Body of pancreas (tissue), 4 donors: Measurements from ENCODE around the gene ALPI. TPM values are rescaled to one million over a fixed set of nuclear protein-coding genes. Genes with fewer than 3 reads are reported as not detected.
"Not testable (repeated sequence)": the region's sequence is repeated elsewhere in the genome, so short reads cannot be mapped to it uniquely, and the experiment has no call there.

Experiments used
- ATAC-seq: fragments of 150-250 bp; one replicate; pipeline ENCODE4 v1.9.1; 2016
- DNase-seq, 4 donors: peaks; one replicate each; pipeline ENCODE4 v3.0.0-alpha.2; 2019
- H3K27ac ChIP-seq, 4 donors: fragments of 200-600 bp; sonication (generic); 1 replicate in 3 of 4; 2 replicates in 1 of 4; pipeline versions ENCODE4 v1.5.1 to v1.6.1; 2016 to 2019; ENCODE audit warnings: mild to moderate bottlenecking in 1 of 4, mixed read lengths in 1 of 4, moderate library complexity in 1 of 4
- H3K27me3 ChIP-seq, 2 donors: fragments of 200-600 bp; sonication (generic); one replicate each; pipeline ENCODE4 v1.6.0; 2016; ENCODE audit warnings: mild to moderate bottlenecking in 1 of 2
- H3K36me3 ChIP-seq, 2 donors: fragments of 200-600 bp; sonication (generic); replicated peaks in 1 of 2; 2 replicates each; pipeline ENCODE4 v1.5.1; 2016; ENCODE audit warnings: low read depth in 2 of 2; ENCODE audit not compliant: insufficient read depth in 1 of 2
- H3K4me1 ChIP-seq: fragments of 200-600 bp; sonication (generic); one replicate; pipeline ENCODE4 v1.6.0; 2016
- H3K4me3 ChIP-seq, 2 donors: fragments of 200-600 bp; sonication (generic); 1 replicate in 1 of 2; 2 replicates in 1 of 2; pipeline ENCODE4 v1.5.1; 2016 to 2019
- H3K9me3 ChIP-seq, 3 donors: fragments of 200-600 bp; sonication (generic); 1 replicate in 2 of 3; 2 replicates in 1 of 3; pipeline ENCODE4 v1.5.1; 2016
- POLR2A ChIP-seq, 3 donors: fragments of 450-650 bp; IDR thresholded peaks; one replicate each; pipeline ENCODE4 v1.6.1; 2016; ENCODE audit warnings: antibody characterized with exemption in 3 of 3, mild to moderate bottlenecking in 2 of 3
- WGBS, 2 donors: methylation state at CpG; one replicate each; pipeline ENCODE4 v1.1.5; 2017; 5-methylcytosine and 5-hydroxymethylcytosine counted together
- intact Hi-C: fragments of 100-400 bp; cut with DNase I; formaldehyde crosslinking; loops from one replicate; pipeline ENCODE4 v1.15.1; 2023
- total RNA-seq, 2 donors: library from RNA; depleted of rRNA; stranded (reverse); fragments of >200 nt; gene quantifications; one replicate each; pipeline ENCODE4 v1.1.0, GENCODE V29; 2016
- TF ChIP-seq, protein P1 (sequence below), 7 experiments: fragments of 450-650 bp in 4 of 7; fragments of 200-600 bp in 3 of 7; sonication (generic) in 3 of 7; IDR thresholded peaks; one replicate each; pipeline ENCODE4 v1.5.1; 2016 to 2019; ENCODE audit warnings: antibody characterized with exemption in 7 of 7

ALPI gene
- total RNA-seq, 2 donors from 2014 or later: not detected

DNA sequence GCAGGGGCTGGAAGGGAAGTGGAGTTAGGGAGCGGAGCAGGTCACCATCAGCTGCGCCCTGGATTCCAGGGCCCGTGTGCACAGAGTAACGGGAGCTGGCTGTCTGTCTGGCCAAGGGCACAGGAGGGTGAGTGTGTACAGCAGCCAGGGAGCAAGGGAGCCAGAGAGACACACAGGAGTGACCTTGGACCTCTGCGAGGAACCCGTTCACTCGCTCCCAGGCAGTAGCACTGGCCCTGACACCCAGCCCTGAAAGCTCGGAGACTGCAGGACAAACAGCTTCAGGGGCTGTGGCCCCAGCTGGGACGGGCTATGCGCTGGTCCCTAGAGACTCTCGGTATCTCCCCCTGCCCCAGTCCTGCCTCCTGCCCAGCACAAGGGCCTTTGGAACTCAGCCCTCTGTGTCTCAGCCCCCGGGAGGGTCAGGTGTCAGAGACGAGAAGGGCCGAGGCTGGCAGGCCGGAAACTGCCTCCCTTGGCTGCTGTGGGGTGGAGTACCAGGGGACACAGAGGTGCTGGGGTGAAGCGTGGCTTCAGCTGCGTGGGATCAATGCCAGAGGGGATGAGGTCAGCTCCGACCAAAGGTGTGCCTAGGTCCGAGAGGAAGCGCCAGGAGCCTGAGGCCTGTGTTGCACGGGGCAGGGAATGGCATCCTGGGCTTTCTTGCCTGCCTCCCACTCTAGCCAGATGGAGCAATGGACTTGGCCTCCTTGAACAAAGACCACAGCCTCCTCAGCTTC, 12.1 kb upstream of the ALPI start:
- peaks cover 13% of the 10 kb centered on the region for H3K4me1 ChIP-seq
- intact Hi-C loops: loop anchor here (10.0 kb wide), 1 partner anchor 539 kb away; no protein-coding TSS in a partner anchor
- DNase-seq, H3K27me3 ChIP-seq, H3K36me3 ChIP-seq, H3K4me3 ChIP-seq, ATAC-seq, H3K27ac ChIP-seq, H3K9me3 ChIP-seq: not testable (repeated sequence)
- 49 to 51% methylated on average over 6 to 10 of the region's 21 CpGs for WGBS, 2 donors

DNA sequence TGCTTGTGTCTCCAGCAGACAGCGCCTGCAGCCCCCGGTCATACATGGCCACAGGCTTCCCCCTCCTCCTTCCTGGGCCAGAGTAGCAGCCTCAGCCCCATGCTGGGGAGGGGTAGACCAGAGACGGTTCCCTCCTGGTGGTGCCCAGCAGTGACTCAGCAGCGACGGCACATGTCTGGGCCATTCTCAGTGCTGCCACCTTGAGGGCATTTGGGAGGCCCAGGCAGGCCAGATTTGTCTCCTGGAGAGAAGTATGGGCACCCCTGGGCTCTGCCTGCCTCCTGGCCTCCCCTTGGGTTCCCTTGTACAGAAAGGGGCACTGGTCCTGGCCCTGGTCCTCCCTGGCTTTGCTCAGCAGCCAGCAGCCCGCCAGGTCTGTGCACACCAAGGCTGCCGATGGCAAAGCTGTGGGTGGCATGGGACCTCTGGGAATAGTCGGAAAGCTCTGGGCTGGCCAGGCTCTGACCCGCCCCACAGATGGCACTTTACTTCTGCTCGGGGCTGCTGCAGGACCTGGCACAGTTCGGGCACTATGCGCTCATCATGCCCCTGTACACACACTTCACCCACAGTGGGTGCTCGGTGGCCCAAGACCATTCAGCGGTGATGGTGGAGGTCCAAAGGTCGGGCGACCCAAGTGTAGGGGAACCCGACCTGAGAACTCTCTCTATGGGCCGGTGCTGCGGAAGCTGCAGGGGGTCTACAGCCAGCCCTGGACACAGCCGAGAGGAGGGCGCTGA, 11.4 kb upstream of the ALPI start:
- peak; percentile 56 to 62 (median 60) for DNase-seq
- Histone ChIP-seq H3K36me3 (no peaks in the 10 kb centered on the region), H3K4me1 (peaks cover 13% of the 10 kb centered on the region), H3K27me3 (no peaks in the 10 kb centered on the region), H3K27ac (no peak overlapping the region), H3K9me3 (no peaks in the 10 kb centered on the region), H3K4me3 (no peak overlapping the region)
- intact Hi-C loops: loop anchor here (5.0 to 10.0 kb wide), 2 partner anchors 78 to 540 kb away; partner anchors contain the start of gene PRSS56
- 62 to 72% methylated on average over 4 to 21 of the region's 21 CpGs for WGBS, 2 donors
- no peak for TF ChIP-seq POLR2A (IDR thresholded peaks at IDR 0.05)
- TF ChIP-seq, protein P1, sequence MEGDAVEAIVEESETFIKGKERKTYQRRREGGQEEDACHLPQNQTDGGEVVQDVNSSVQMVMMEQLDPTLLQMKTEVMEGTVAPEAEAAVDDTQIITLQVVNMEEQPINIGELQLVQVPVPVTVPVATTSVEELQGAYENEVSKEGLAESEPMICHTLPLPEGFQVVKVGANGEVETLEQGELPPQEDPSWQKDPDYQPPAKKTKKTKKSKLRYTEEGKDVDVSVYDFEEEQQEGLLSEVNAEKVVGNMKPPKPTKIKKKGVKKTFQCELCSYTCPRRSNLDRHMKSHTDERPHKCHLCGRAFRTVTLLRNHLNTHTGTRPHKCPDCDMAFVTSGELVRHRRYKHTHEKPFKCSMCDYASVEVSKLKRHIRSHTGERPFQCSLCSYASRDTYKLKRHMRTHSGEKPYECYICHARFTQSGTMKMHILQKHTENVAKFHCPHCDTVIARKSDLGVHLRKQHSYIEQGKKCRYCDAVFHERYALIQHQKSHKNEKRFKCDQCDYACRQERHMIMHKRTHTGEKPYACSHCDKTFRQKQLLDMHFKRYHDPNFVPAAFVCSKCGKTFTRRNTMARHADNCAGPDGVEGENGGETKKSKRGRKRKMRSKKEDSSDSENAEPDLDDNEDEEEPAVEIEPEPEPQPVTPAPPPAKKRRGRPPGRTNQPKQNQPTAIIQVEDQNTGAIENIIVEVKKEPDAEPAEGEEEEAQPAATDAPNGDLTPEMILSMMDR (IDR thresholded peaks at IDR 0.05): peak; percentile 22 to 48 (median 43)
- ATAC-seq: no peak

DNA sequence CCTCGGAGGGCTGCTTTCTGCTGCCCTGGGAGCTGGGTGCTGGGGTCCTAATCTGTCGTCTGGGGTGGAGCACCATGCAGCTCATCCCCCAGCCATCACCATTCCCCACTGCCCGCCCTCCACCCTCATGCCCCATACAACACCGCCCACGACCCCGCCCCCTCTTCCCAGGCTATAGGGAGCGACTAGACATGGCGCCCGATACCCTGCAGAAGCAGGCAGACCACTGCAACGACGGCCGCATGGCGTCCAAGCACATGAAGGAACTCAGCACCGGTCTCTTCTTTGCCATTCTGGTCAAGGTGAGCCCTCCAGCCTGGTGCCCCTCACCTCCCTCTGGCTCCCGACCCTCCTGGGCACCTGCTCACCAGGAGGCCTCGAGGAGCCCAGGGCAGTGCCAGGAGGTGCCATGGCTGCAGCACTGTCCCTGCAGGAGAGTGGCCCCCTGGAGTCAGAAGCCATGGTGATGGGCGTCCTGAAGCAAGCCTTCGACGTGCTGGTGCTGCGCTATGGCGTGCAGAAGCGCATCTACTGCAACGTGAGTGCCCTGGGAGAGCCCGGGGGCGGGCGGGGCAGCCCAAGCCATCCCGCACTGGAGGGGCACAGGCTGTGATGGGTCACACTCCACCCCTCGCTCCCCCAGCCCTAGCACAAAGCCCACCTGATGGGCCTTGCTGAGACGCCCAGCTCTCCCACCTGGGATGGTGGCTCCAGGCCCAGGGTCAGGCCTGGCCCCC, 10.6 kb upstream of the ALPI start:
- not testable (repeated sequence) for DNase-seq, H3K4me3 ChIP-seq, H3K27me3 ChIP-seq, H3K9me3 ChIP-seq, ATAC-seq, H3K36me3 ChIP-seq, H3K4me1 ChIP-seq, H3K27ac ChIP-seq
- intact Hi-C loops: loop anchor here (5.0 to 10.0 kb wide), 2 partner anchors 77 to 541 kb away; partner anchors contain the start of gene PRSS56
- WGBS, 2 donors: 64 to 74% methylated on average over 8 to 16 of the region's 29 CpGs

DNA sequence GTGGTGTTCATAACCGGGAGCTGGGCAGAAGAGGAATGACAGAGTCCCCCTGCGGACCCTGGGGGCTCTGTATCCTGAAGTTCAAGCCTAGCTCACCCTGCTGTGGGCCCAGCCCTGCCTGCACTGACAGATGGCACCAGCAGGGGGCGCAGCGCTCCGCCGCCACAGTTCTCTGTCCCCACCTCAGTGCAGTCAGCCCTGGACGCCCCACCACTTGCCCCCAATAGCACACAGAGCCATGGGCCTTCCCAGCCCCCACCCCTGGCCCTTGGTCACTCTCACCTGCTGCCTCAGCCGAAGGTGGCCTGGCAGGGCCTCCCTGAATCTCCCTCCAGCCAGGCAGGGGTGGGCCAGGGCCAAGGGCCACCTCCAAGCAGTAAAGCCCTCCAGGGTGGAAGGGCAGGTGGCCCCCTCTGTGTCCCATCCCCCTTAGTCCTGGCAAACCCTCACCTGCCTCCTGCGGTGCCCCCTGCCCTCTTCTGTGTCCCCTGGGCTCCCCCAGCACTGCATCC, 9.6 kb upstream of the ALPI start:
- H3K9me3 ChIP-seq, ATAC-seq, H3K4me3 ChIP-seq, DNase-seq, H3K27me3 ChIP-seq, H3K36me3 ChIP-seq, H3K4me1 ChIP-seq, H3K27ac ChIP-seq: not testable (repeated sequence)
- WGBS, 2 donors: 32 to 50% methylated on average over 2 to 3 of the region's 9 CpGs
- TF ChIP-seq, protein P1 (IDR thresholded peaks at IDR 0.05): peak in 3 of 7 experiments; percentile 7 to 46 (median 34)
- intact Hi-C loops: loop anchor here (5.0 to 10.0 kb wide), 2 partner anchors 76 to 542 kb away; partner anchors contain the start of gene PRSS56

DNA sequence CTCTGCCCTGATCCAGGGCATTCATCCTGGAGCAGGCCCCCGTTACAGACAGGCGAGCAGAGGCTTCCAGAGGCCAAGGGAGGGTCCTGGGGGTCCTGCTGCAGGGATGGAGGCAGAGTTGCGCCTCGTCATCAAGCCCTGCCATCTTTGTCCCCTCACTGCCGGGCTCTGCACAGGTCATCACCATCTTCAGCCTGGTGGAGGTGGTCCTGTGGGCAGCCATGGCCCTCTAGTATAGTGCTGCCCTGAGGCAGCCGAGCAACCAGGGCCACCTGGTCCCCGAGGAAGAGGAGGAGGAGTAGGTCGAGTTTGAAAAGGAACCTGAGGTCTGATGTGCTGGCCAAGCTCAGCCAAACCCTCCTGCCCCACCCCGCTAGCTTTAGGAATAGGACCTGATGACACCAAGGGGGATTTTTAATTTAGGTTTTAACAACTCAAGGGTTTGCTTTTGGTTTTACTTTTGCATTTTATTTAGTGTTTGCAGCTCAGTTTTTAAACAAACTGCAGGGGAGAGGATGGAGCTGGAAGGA, 8.8 kb upstream of the ALPI start:
- ATAC-seq: no peak
- H3K9me3 ChIP-seq: no peaks in the 10 kb centered on the region
- no peaks in the 10 kb centered on the region for H3K27me3 ChIP-seq
- peaks cover 4% of the 10 kb centered on the region for H3K4me1 ChIP-seq
- H3K4me3 ChIP-seq: no peak overlapping the region
- no peak overlapping the region for H3K27ac ChIP-seq
- WGBS, 2 donors: 65 to 73% methylated on average over 4 to 9 of the region's 9 CpGs
- DNase-seq: no peak
- no peaks in the 10 kb centered on the region for H3K36me3 ChIP-seq
- intact Hi-C loops: loop anchor here (5.0 to 10.0 kb wide), 2 partner anchors 75 to 542 kb away; partner anchors contain the start of gene PRSS56
- TF ChIP-seq POLR2A (IDR thresholded peaks at IDR 0.05): no peak
- TF ChIP-seq, protein P1 (IDR thresholded peaks at IDR 0.05): no peak
